Osteoblast (primary cell): Measurements from ENCODE around the gene CALU. TPM values are rescaled to one million over a fixed set of nuclear protein-coding genes. Genes with fewer than 3 reads are reported as not detected.

Experiments used
- DNase-seq: peaks from one replicate; pipeline ENCODE4 v3.0.0; 2011; ENCODE audit warnings: low spot score, mixed read lengths; ENCODE audit not compliant: insufficient read length; ENCODE audit errors: missing footprints
- H2AFZ ChIP-seq: 2 replicates; pipeline ENCODE4 v1.6.0; 2011; ENCODE audit warnings: mild to moderate bottlenecking, low read length
- H3K27ac ChIP-seq: 2 replicates; pipeline ENCODE4 v1.5.1; 2011; ENCODE audit warnings: mild to moderate bottlenecking, low read depth, low read length, moderate library complexity
- H3K27me3 ChIP-seq: 2 replicates; pipeline ENCODE4 v1.6.0; 2012; ENCODE audit warnings: mild to moderate bottlenecking, control low read depth, inconsistent platforms, low read length, moderate library complexity; ENCODE audit not compliant: insufficient read depth
- H3K36me3 ChIP-seq: 2 replicates; pipeline ENCODE4 v1.5.1; 2011; ENCODE audit warnings: mild to moderate bottlenecking, low read length, control low read depth, moderate library complexity; ENCODE audit not compliant: insufficient read depth
- H3K4me1 ChIP-seq: 2 replicates; pipeline ENCODE4 v1.5.1; 2011; ENCODE audit warnings: mild to moderate bottlenecking, low read length, control low read depth, moderate library complexity; ENCODE audit not compliant: insufficient read depth
- H3K4me2 ChIP-seq: 2 replicates; pipeline ENCODE4 v1.6.0; 2011; ENCODE audit warnings: mild to moderate bottlenecking, low read length; ENCODE audit not compliant: insufficient read depth
- H3K4me3 ChIP-seq: fragments of 200-600 bp; sonication (generic); 3 replicates; pipeline ENCODE4 v1.5.1; 2012; ENCODE audit warnings: mild to moderate bottlenecking, low read length, inconsistent platforms; ENCODE audit not compliant: insufficient read depth
- H3K79me2 ChIP-seq: 2 replicates; pipeline ENCODE4 v1.6.0; 2012; ENCODE audit warnings: mild to moderate bottlenecking, low read length, control low read depth, inconsistent platforms; ENCODE audit not compliant: insufficient read depth
- H3K9me3 ChIP-seq: 2 replicates; pipeline ENCODE4 v1.5.1; 2011; ENCODE audit warnings: low read depth, low read length, control low read depth
- H4K20me1 ChIP-seq: 2 replicates; pipeline ENCODE4 v1.6.0; 2012; ENCODE audit warnings: mild to moderate bottlenecking, low read length, control low read depth; ENCODE audit not compliant: insufficient read depth
- CTCF ChIP-seq: IDR thresholded peaks from 2 replicates; pipeline ENCODE4 v1.5.1; 2011; ENCODE audit warnings: mild to moderate bottlenecking, low read depth, low read length, moderate library complexity; ENCODE audit errors: extremely low read depth
- total RNA-seq: library from RNA; depleted of rRNA; stranded (reverse); fragments of >200 nt; gene quantifications from 2 replicates; pipeline ENCODE4 v1.2.3, GENCODE V29; 2012

CALU gene
- total RNA-seq, 1 donor = 708 TPM

- H3K4me3 ChIP-seq = no peak overlapping the region
- no peak overlapping the region for H2AFZ ChIP-seq
- DNase-seq = peak; percentile 91
- no peaks in the 10 kb centered on the region for H3K9me3 ChIP-seq
- no peaks in the 10 kb centered on the region for H3K36me3 ChIP-seq
- H3K27me3 ChIP-seq = peaks cover 3% of the 10 kb centered on the region
- no peak overlapping the region for H3K4me2 ChIP-seq
- H4K20me1 ChIP-seq = no peaks in the 10 kb centered on the region
- H3K4me1 ChIP-seq = peaks cover 5% of the 10 kb centered on the region
- H3K27ac ChIP-seq = no peak overlapping the region
- H3K79me2 ChIP-seq = no peaks in the 10 kb centered on the region
- TF ChIP-seq CTCF = no peak
These were observed 44.1 kb downstream of the CALU start for GRCh38 chr7:128783143-128783861.

GRCh38 chr7:128785738-128786137 lies 46.6 kb downstream of the CALU start:
- H4K20me1 ChIP-seq = no peaks in the 10 kb centered on the region
- no peaks in the 10 kb centered on the region for H3K9me3 ChIP-seq
- no peak for TF ChIP-seq CTCF
- no peak overlapping the region for H2AFZ ChIP-seq
- H3K27me3 ChIP-seq = peaks cover 15% of the 10 kb centered on the region
- no peak overlapping the region for H3K4me3 ChIP-seq
- H3K4me1 ChIP-seq = peaks cover 3% of the 10 kb centered on the region
- no peaks in the 10 kb centered on the region for H3K36me3 ChIP-seq
- H3K27ac ChIP-seq = no peak overlapping the region
- no peaks in the 10 kb centered on the region for H3K79me2 ChIP-seq
- DNase-seq = no peak
- no peak overlapping the region for H3K4me2 ChIP-seq

DNA sequence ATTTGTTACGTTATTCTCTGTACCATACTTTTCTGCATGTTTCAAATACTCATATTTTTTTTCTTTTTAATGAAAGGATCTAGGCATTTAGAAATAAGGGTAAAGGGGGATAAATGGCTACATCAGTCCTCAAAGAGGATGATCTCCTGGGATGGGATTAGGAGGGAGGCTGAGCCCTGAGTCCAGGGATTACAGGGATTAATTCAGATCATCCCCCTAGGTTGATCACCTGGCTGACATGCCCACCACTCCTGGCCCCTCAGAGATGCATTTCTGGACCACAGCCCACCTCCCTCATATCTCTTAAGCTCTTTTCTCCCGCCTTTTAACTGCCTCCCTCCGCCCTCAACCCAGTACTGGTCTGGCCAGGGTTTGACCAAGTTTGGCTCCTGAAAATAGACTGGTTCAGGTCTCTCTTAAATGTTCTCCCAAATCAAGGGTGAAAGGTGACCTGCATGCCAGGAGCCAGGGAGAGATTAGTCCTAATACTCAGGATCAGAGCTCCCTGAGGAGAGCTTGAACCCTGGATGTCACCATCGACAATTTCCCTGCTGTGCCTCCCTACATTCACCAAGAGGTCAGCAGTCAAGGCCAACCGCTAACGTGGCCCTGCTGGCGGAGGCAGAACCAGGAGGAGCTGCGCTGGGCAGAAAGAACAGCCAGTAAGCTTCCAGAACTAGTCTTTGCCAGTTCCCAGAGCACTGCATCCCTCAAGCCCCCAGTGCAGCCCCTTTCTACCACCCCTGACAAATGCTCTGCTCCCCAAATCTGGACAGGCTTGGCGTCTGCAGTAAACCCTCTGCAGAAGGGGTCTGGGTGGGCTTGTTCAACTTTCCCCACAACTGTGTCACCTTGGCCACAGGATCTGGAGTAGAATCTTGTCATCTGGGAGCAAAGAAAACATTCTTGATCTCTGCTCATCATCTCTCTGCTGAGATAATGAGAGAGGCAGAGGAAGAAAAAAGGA lies 49.6 kb downstream of the CALU start:
- no peaks in the 10 kb centered on the region for H3K4me1 ChIP-seq
- H2AFZ ChIP-seq = no peak overlapping the region
- no peak overlapping the region for H3K4me3 ChIP-seq
- H3K79me2 ChIP-seq = no peaks in the 10 kb centered on the region
- no peaks in the 10 kb centered on the region for H3K36me3 ChIP-seq
- no peak for DNase-seq
- no peak overlapping the region for H3K27ac ChIP-seq
- H3K27me3 ChIP-seq = peaks cover 15% of the 10 kb centered on the region
- H4K20me1 ChIP-seq = no peaks in the 10 kb centered on the region
- H3K9me3 ChIP-seq = no peaks in the 10 kb centered on the region
- no peak overlapping the region for H3K4me2 ChIP-seq
- no peak for TF ChIP-seq CTCF
